Caco-2 (cell line): ENCODE measurements around the gene NFATC1. TPM values are rescaled to one million over a fixed set of nuclear protein-coding genes. Genes with fewer than 3 reads are reported as not detected.

Experiments
- BruUV-seq: library from RNA; stranded (reverse); fragments of 400-500 nt; replicated peaks from 2 replicates; lab custom pipeline; 2021; lab: Mats Ljungman, UMichigan
- CTCF ChIA-PET: fragments of 300-600 bp; sonication (Branson Sonifier 250); formaldehyde crosslinking; loops from one replicate; lab custom pipeline; 2022; ENCODE audit warnings: antibody characterized with exemption; lab: Charles Lee
- POLR2A ChIA-PET: fragments of 300-600 bp; sonication (Branson Sonifier 250); formaldehyde crosslinking; loops from one replicate; lab custom pipeline; 2022; ENCODE audit warnings: antibody characterized with exemption; lab: Charles Lee
- DNase-seq, 2 experiments: peaks; one replicate each; pipeline versions ENCODE4 v3.0.0 to v3.0.0-alpha.2; 2020 to 2022
- H3K27me3 ChIP-seq: replicated peaks from 2 replicates; pipeline ENCODE4 v1.6.0; 2011; ENCODE audit warnings: low read length; ENCODE audit not compliant: control insufficient read depth, insufficient read depth
- H3K36me3 ChIP-seq: 2 replicates; pipeline ENCODE4 v1.5.1; 2011; ENCODE audit warnings: low read length; ENCODE audit not compliant: control insufficient read depth, insufficient read depth
- H3K4me1 ChIP-seq: fragments of 250-450 bp; sonication (Bioruptor Pico); 2 replicates; pipeline ENCODE4 v1.5.1; 2020; ENCODE audit warnings: mild to moderate bottlenecking
- H3K4me3 ChIP-seq: 2 replicates; pipeline ENCODE4 v1.5.1; 2011; ENCODE audit warnings: low read depth, mild to moderate bottlenecking, control low read depth, low read length
- H3K9me3 ChIP-seq: fragments of 250-450 bp; sonication (Bioruptor Pico); 2 replicates; pipeline ENCODE4 v1.5.1; 2020; ENCODE audit warnings: mild to moderate bottlenecking, moderate library complexity
- H3K27ac Mint-ChIP-seq: one replicate; pipeline ENCODE4 v1.8.0; 2022; ENCODE audit warnings: mixed read lengths; ENCODE audit not compliant: unreplicated experiment
- H3K27me3 Mint-ChIP-seq: one replicate; pipeline ENCODE4 v1.8.0; 2022; ENCODE audit warnings: mixed read lengths; ENCODE audit not compliant: insufficient read depth, unreplicated experiment
- H3K36me3 Mint-ChIP-seq: one replicate; pipeline ENCODE4 v1.8.0; 2022; ENCODE audit warnings: mild to moderate bottlenecking, mixed read lengths; ENCODE audit not compliant: insufficient read depth, unreplicated experiment
- H3K4me1 Mint-ChIP-seq: one replicate; pipeline ENCODE4 v1.8.0; 2022; ENCODE audit warnings: low read depth, mixed read lengths; ENCODE audit not compliant: unreplicated experiment
- H3K4me3 Mint-ChIP-seq: one replicate; pipeline ENCODE4 v1.8.0; 2022; ENCODE audit warnings: mild to moderate bottlenecking, moderate library complexity, mixed read lengths; ENCODE audit not compliant: unreplicated experiment
- H3K9me3 Mint-ChIP-seq: one replicate; pipeline ENCODE4 v1.8.0; 2022; ENCODE audit warnings: mixed read lengths; ENCODE audit not compliant: unreplicated experiment
- intact Hi-C: fragments of 100-400 bp; cut with micrococcal nuclease; formaldehyde crosslinking; loops from one replicate; pipeline ENCODE4 v1.10.0; 2022; ENCODE audit not compliant: unreplicated experiment
- total RNA-seq: library from RNA; stranded (reverse); gene quantifications from 2 replicates; pipeline ENCODE4 v1.2.3, GENCODE V29; 2022
- TF ChIP-seq, protein P1 (sequence below), 2 experiments: fragments of 200-600 bp in 1 of 2; IDR thresholded peaks; 1 replicate in 1 of 2; 2 replicates in 1 of 2; pipeline versions ENCODE4 v1.5.1 to v1.8.0; 2011 to 2022; ENCODE audit warnings: antibody characterized with exemption in 1 of 2, control low read depth in 1 of 2, inconsistent platforms in 1 of 2, low read depth in 1 of 2, low read length in 1 of 2, mild to moderate bottlenecking in 1 of 2, moderate library complexity in 1 of 2; ENCODE audit not compliant: insufficient read depth in 1 of 2, severe bottlenecking in 1 of 2, unreplicated experiment in 1 of 2

The NFATC1 gene
- total RNA-seq, 1 experiment from 2014 or later = 0.66 TPM

GRCh38 chr18:79432376-79433120 is 36.8 kb downstream of the NFATC1 start:
- Mint-ChIP-seq H3K9me3 (no peaks in the 10 kb centered on the region), H3K27ac (no peak overlapping the region), H3K4me1 (no peaks in the 10 kb centered on the region), H3K36me3 (no peaks in the 10 kb centered on the region), H3K4me3 (no peak overlapping the region), H3K27me3 (no peaks in the 10 kb centered on the region)
- H3K4me3 ChIP-seq = no peak overlapping the region
- no TSS peak for BruUV-seq
- no peaks in the 10 kb centered on the region for H3K27me3 ChIP-seq
- TF ChIP-seq, protein P1, sequence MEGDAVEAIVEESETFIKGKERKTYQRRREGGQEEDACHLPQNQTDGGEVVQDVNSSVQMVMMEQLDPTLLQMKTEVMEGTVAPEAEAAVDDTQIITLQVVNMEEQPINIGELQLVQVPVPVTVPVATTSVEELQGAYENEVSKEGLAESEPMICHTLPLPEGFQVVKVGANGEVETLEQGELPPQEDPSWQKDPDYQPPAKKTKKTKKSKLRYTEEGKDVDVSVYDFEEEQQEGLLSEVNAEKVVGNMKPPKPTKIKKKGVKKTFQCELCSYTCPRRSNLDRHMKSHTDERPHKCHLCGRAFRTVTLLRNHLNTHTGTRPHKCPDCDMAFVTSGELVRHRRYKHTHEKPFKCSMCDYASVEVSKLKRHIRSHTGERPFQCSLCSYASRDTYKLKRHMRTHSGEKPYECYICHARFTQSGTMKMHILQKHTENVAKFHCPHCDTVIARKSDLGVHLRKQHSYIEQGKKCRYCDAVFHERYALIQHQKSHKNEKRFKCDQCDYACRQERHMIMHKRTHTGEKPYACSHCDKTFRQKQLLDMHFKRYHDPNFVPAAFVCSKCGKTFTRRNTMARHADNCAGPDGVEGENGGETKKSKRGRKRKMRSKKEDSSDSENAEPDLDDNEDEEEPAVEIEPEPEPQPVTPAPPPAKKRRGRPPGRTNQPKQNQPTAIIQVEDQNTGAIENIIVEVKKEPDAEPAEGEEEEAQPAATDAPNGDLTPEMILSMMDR (IDR thresholded peaks at IDR 0.05; ENCODE audit: insufficient read depth in 1 of 2, low read depth in 1 of 2, low read length in 1 of 2, severe bottlenecking in 1 of 2, unreplicated experiment in 1 of 2) = no peak
- ChIA-PET CTCF (interaction anchor here (0.6 kb wide), 1 partner anchor 147 kb away, joined by 3 read pairs; no protein-coding TSS in a partner anchor), POLR2A (no interaction called here)
- H3K4me1 ChIP-seq = no peaks in the 10 kb centered on the region
- intact Hi-C loops = no loop called here
- DNase-seq = no peak
- no peaks in the 10 kb centered on the region for H3K36me3 ChIP-seq
- H3K9me3 ChIP-seq = no peaks in the 10 kb centered on the region

DNA sequence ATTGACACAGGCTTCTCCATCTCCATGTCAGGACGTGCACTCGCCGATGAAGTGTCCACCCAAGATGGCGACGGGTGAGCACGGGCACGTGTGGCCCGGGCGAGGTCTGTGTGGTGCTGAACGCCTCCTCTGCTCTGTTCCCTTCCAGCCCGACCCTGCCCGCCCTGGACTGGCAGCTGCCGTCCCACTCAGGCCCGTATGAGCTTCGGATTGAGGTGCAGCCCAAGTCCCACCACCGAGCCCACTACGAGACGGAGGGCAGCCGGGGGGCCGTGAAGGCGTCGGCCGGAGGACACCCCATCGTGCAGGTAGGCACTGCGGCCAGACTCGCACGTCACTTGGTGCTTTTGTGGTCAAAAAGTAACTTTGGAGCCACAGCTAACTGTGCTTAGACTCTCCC is 37.7 kb downstream of the NFATC1 start:
- BruUV-seq = no TSS peak
- ChIA-PET CTCF (no interaction called here), POLR2A (no interaction called here)
- Mint-ChIP-seq H3K27ac (no peak overlapping the region), H3K27me3 (no peaks in the 10 kb centered on the region), H3K36me3 (no peaks in the 10 kb centered on the region), H3K9me3 (no peaks in the 10 kb centered on the region), H3K4me1 (no peaks in the 10 kb centered on the region), H3K4me3 (no peak overlapping the region)
- no peaks in the 10 kb centered on the region for H3K9me3 ChIP-seq
- H3K36me3 ChIP-seq = no peaks in the 10 kb centered on the region
- H3K4me3 ChIP-seq = no peak overlapping the region
- TF ChIP-seq, protein P1 (IDR thresholded peaks at IDR 0.05; ENCODE audit: insufficient read depth in 1 of 2, low read depth in 1 of 2, low read length in 1 of 2, severe bottlenecking in 1 of 2, unreplicated experiment in 1 of 2) = no peak
- no peaks in the 10 kb centered on the region for H3K4me1 ChIP-seq
- intact Hi-C loops = no loop called here
- no peaks in the 10 kb centered on the region for H3K27me3 ChIP-seq
- DNase-seq = no peak

GRCh38 chr18:79434607-79435401 is 39.1 kb downstream of the NFATC1 start:
- intact Hi-C loops = no loop called here
- CTCF ChIA-PET = no interaction called here
- H3K36me3 Mint-ChIP-seq = no peaks in the 10 kb centered on the region

More at GRCh38 chr18:79434607-79435401, 39.1 kb downstream of the NFATC1 start:
- no peaks in the 10 kb centered on the region for H3K9me3 Mint-ChIP-seq
- DNase-seq = no peak
- no peaks in the 10 kb centered on the region for H3K27me3 Mint-ChIP-seq
- POLR2A ChIA-PET = no interaction called here
- no peak overlapping the region for H3K4me3 ChIP-seq
- TF ChIP-seq, protein P1 (IDR thresholded peaks at IDR 0.05; ENCODE audit: insufficient read depth in 1 of 2, low read depth in 1 of 2, low read length in 1 of 2, severe bottlenecking in 1 of 2, unreplicated experiment in 1 of 2) = no peak
- BruUV-seq = no TSS peak
- no peaks in the 10 kb centered on the region for H3K36me3 ChIP-seq
- H3K4me3 Mint-ChIP-seq = no peak overlapping the region
- no peaks in the 10 kb centered on the region for H3K4me1 Mint-ChIP-seq
- no peaks in the 10 kb centered on the region for H3K27me3 ChIP-seq
- no peak overlapping the region for H3K27ac Mint-ChIP-seq
- no peaks in the 10 kb centered on the region for H3K9me3 ChIP-seq
- H3K4me1 ChIP-seq = no peaks in the 10 kb centered on the region
